Adrenal gland (tissue), 12 donors: ENCODE data around the gene WDR4. TPM values are rescaled to one million over a fixed set of nuclear protein-coding genes. Genes with fewer than 3 reads are reported as not detected.

ENCODE experiments used
- DNase-seq, 7 donors: peaks; one replicate each; pipeline ENCODE4 v3.0.0-alpha.2; 2019 to 2020
- H3K27ac ChIP-seq, 5 donors: fragments of 200-600 bp; sonication (generic) in 4 of 5; 1 replicate in 3 of 5; 2 replicates in 2 of 5; pipeline versions ENCODE4 v1.5.1 to v1.8.0; 2016 to 2020; ENCODE audit warnings: mild to moderate bottlenecking in 1 of 5
- H3K27me3 ChIP-seq: fragments of 200-600 bp; 2 replicates; pipeline ENCODE4 v1.8.0; 2021
- H3K36me3 ChIP-seq, 2 donors: fragments of 200-600 bp; replicated peaks in 1 of 2; 1 replicate in 1 of 2; 2 replicates in 1 of 2; pipeline versions ENCODE4 v1.5.1 to v1.8.0; 2018 to 2022
- H3K4me1 ChIP-seq, 2 donors: fragments of 200-600 bp; replicated peaks in 1 of 2; 1 replicate in 1 of 2; 2 replicates in 1 of 2; pipeline versions ENCODE4 v1.5.1 to v1.8.0; 2018 to 2021
- H3K4me3 ChIP-seq, 4 donors: fragments of 200-600 bp; sonication (generic) in 3 of 4; one replicate each; pipeline ENCODE4 v1.5.1; 2016 to 2018
- H3K9me3 ChIP-seq, 3 donors: fragments of 200-600 bp; sonication (generic) in 1 of 3; replicated peaks in 1 of 3; 1 replicate in 2 of 3; 2 replicates in 1 of 3; pipeline versions ENCODE4 v1.5.1 to v1.8.0; 2016 to 2021
- CTCF ChIP-seq, 6 experiments: fragments of 450-650 bp in 4 of 6; fragments of 200-600 bp in 2 of 6; sonication (generic) in 1 of 6; IDR thresholded peaks; 1 replicate in 5 of 6; 2 replicates in 1 of 6; pipeline versions ENCODE4 v1.5.1 to v1.8.0; 2016 to 2021; ENCODE audit warnings: antibody characterized with exemption in 6 of 6, mild to moderate bottlenecking in 2 of 6, moderate library complexity in 1 of 6
- POLR2A ChIP-seq, 2 donors: fragments of 450-650 bp; IDR thresholded peaks; one replicate each; pipeline ENCODE4 v1.6.1; 2017; ENCODE audit warnings: antibody characterized with exemption in 2 of 2, mild to moderate bottlenecking in 2 of 2, moderate library complexity in 1 of 2
- WGBS, 4 donors: extraction: QIAGEN DNeasy Blood & Tissue Kit in 2 of 4; methylation state at CpG; one replicate each; pipeline versions ENCODE4 v1.1.5 to v1.1.7; 2013 to 2017; 5-methylcytosine and 5-hydroxymethylcytosine counted together
- intact Hi-C, 2 donors: fragments of 100-400 bp; cut with DNase I; formaldehyde crosslinking; loops; one replicate each; pipeline versions ENCODE4 v1.14.1 to v1.15.0; 2022 to 2023
- polyA plus RNA-seq, 3 donors: library from polyadenylated mRNA; stranded (reverse); fragments of 200-250 nt in 2 of 3; fragments of 350-450 nt in 1 of 3; fragmentation: Illumina TruSeq in 1 of 3; extraction: RNeasy Lipid Tissue Mini Kit (QIAGEN cat#74804) in 1 of 3; gene quantifications; one replicate each; pipeline ENCODE4 v1.2.3, GENCODE V29; 2013 to 2014
- total RNA-seq, 9 donors: library from RNA; depleted of rRNA in 4 of 9; stranded (reverse); fragments of >200 nt in 4 of 9; fragments of 120-200 nt in 1 of 9; fragmentation: NEBNext Ultra II Directional in 1 of 9; extraction: Animal tissue kit (Norgen Biotek cat#: 25700) in 1 of 9; gene quantifications; one replicate each; pipeline versions ENCODE4 v1.1.0 to v1.2.4, GENCODE V29; 2013 to 2023
- donor health status: healthy with polysubstance abuse.
- donor health status: Bipolar disorder and iron deficiency.
- donor health status: DM: yes; HTN: yes; CAD: no.
- donor health status: DM: no; HTN: no; CAD: no.
- donor health status: DM: no; HTN: no; CAD: no.
- donor health status: DM: yes; HTN: yes; CAD: no.

WDR4 gene
- total and polyA plus RNA-seq, 12 donors: 3.6 to 19.3 (median 5.8) TPM

GRCh38 chr21:42837421-42838211 is 41.7 kb downstream of the WDR4 start:
- 47 to 72% (median 51%) methylated on average over 9 to 42 of the region's 42 CpGs for WGBS, 4 donors
- H3K27me3 ChIP-seq: no peaks in the 10 kb centered on the region
- no peak overlapping the region for H3K27ac ChIP-seq
- no peak overlapping the region for H3K4me3 ChIP-seq
- no peak for TF ChIP-seq POLR2A (IDR thresholded peaks at IDR 0.05)
- TF ChIP-seq CTCF (IDR thresholded peaks at IDR 0.05): no peak
- peaks cover 0 to 10% of the 10 kb centered on the region in 2 donors for H3K36me3 ChIP-seq
- H3K9me3 ChIP-seq: no peaks in the 10 kb centered on the region
- H3K4me1 ChIP-seq: no peaks in the 10 kb centered on the region
- DNase-seq: peak in 5 of 7 donors; percentile 5 to 42 (median 11)
- intact Hi-C loops: no loop called here

GRCh38 chr21:42836767-42837301 is 42.5 kb downstream of the WDR4 start:
- TF ChIP-seq CTCF (IDR thresholded peaks at IDR 0.05) (no peak), POLR2A (IDR thresholded peaks at IDR 0.05) (no peak)
- peak in 4 of 7 donors; percentile 3 to 42 (median 11) for DNase-seq
- H3K9me3 ChIP-seq: no peaks in the 10 kb centered on the region
- no peak overlapping the region for H3K4me3 ChIP-seq
- 65 to 76% (median 74%) methylated on average over 13 to 15 of the region's 15 CpGs for WGBS, 4 donors
- intact Hi-C loops: no loop called here
- H3K27ac ChIP-seq: no peak overlapping the region
- H3K4me1 ChIP-seq: no peaks in the 10 kb centered on the region
- peaks cover 0 to 10% of the 10 kb centered on the region in 2 donors for H3K36me3 ChIP-seq
- H3K27me3 ChIP-seq: no peaks in the 10 kb centered on the region

- no peaks in the 10 kb centered on the region for H3K27me3 ChIP-seq
- no peak overlapping the region for H3K4me3 ChIP-seq
- no peak overlapping the region for H3K27ac ChIP-seq
- no peaks in the 10 kb centered on the region for H3K9me3 ChIP-seq
- H3K36me3 ChIP-seq: peaks cover 0 to 10% of the 10 kb centered on the region in 2 donors
- no peaks in the 10 kb centered on the region for H3K4me1 ChIP-seq
- intact Hi-C loops: no loop called here
- TF ChIP-seq POLR2A (IDR thresholded peaks at IDR 0.05) (no peak), CTCF (IDR thresholded peaks at IDR 0.05) (no peak)
- WGBS, 4 donors: 70 to 92% (median 85%) methylated on average over 3 of the region's 3 CpGs
- peak in 1 of 7 donors; percentile 5 for DNase-seq
These were observed 43.0 kb downstream of the WDR4 start for GRCh38 chr21:42836402-42836666.

- 79 to 84% (median 83%) methylated on average over 12 of the region's 12 CpGs for WGBS, 4 donors
- intact Hi-C loops: no loop called here
These were observed 43.5 kb downstream of the WDR4 start for GRCh38 chr21:42835611-42836401.

More at GRCh38 chr21:42835611-42836401, 43.5 kb downstream of the WDR4 start:
- Histone ChIP-seq H3K27me3 (no peaks in the 10 kb centered on the region), H3K36me3 (peaks cover 0 to 7% of the 10 kb centered on the region in 2 donors), H3K4me3 (no peak overlapping the region), H3K9me3 (no peaks in the 10 kb centered on the region), H3K27ac (no peak overlapping the region), H3K4me1 (no peaks in the 10 kb centered on the region)
- no peak for TF ChIP-seq CTCF (IDR thresholded peaks at IDR 0.05)
- TF ChIP-seq POLR2A (IDR thresholded peaks at IDR 0.05): no peak
- DNase-seq: peak in 3 of 7 donors; percentile 6 to 46 (median 13)
